ENCODE data around the gene UGT3A1.

- TF ChIP-seq POLR2AphosphoS5 (IDR thresholded peaks at IDR 0.05; ENCODE audit: borderline replicate concordance, low read depth, low read length) (no peak), EZH2 (IDR thresholded peaks at IDR 0.05) (no peak)
These were observed 30.9 kb downstream of the UGT3A1 start for GRCh38 chr5:35960328-35960727.
